GM23248 (cell line): ENCODE results near the gene DNAI2. TPM values are rescaled to one million over a fixed set of nuclear protein-coding genes. Genes with fewer than 3 reads are reported as not detected.

Experiments
- DNase-seq: peaks from one replicate; pipeline ENCODE4 v3.0.0-alpha.2; 2015
- H2AFZ ChIP-seq: fragments of 200-600 bp; sonication (generic); 2 replicates; pipeline ENCODE4 v1.6.1; 2016; ENCODE audit warnings: antibody characterized with exemption
- H3F3A ChIP-seq: fragments of 200-600 bp; sonication (generic); 2 replicates; pipeline ENCODE4 v1.6.1; 2016; ENCODE audit warnings: mild to moderate bottlenecking, antibody characterized with exemption, mixed run types; ENCODE audit not compliant: insufficient read depth
- H3K27ac ChIP-seq: fragments of 200-600 bp; sonication (generic); 2 replicates; pipeline ENCODE4 v1.5.1; 2016; ENCODE audit warnings: mild to moderate bottlenecking
- H3K27me3 ChIP-seq: fragments of 200-600 bp; sonication (generic); replicated peaks from 2 replicates; pipeline ENCODE4 v1.6.1; 2016; ENCODE audit warnings: mild to moderate bottlenecking; ENCODE audit not compliant: insufficient read depth
- H3K36me3 ChIP-seq: fragments of 200-600 bp; sonication (generic); 2 replicates; pipeline ENCODE4 v1.6.1; 2016; ENCODE audit warnings: low read depth, mild to moderate bottlenecking
- H3K4me1 ChIP-seq: fragments of 200-600 bp; sonication (generic); 2 replicates; pipeline ENCODE4 v1.6.1; 2016; ENCODE audit warnings: mild to moderate bottlenecking; ENCODE audit not compliant: insufficient read depth
- H3K4me2 ChIP-seq: fragments of 200-600 bp; sonication (generic); one replicate; pipeline ENCODE4 v1.6.1; 2016; ENCODE audit warnings: mild to moderate bottlenecking; ENCODE audit not compliant: unreplicated experiment
- H3K4me3 ChIP-seq: fragments of 200-600 bp; sonication (generic); 2 replicates; pipeline ENCODE4 v1.5.1; 2016; ENCODE audit warnings: mild to moderate bottlenecking
- H3K79me2 ChIP-seq: fragments of 200-600 bp; sonication (generic); 2 replicates; pipeline ENCODE4 v1.6.1; 2016; ENCODE audit warnings: mild to moderate bottlenecking; ENCODE audit not compliant: insufficient read depth
- H3K9ac ChIP-seq: fragments of 200-600 bp; sonication (generic); 2 replicates; pipeline ENCODE4 v1.6.1; 2016; ENCODE audit warnings: mild to moderate bottlenecking
- H3K9me2 ChIP-seq: fragments of 200-600 bp; sonication (generic); 2 replicates; pipeline ENCODE4 v1.6.1; 2016; ENCODE audit warnings: mixed run types, mild to moderate bottlenecking, moderate library complexity; ENCODE audit not compliant: insufficient read depth
- H3K9me3 ChIP-seq: fragments of 200-600 bp; sonication (generic); one replicate; pipeline ENCODE4 v1.6.1; 2017; ENCODE audit warnings: low read depth
- H4K20me1 ChIP-seq: fragments of 200-600 bp; sonication (generic); 2 replicates; pipeline ENCODE4 v1.6.0; 2016; ENCODE audit not compliant: insufficient read depth
- EZH2 ChIP-seq: fragments of 200-600 bp; sonication (generic); IDR thresholded peaks from 2 replicates; pipeline ENCODE4 v1.6.1; 2018; ENCODE audit warnings: antibody characterized with exemption, mild to moderate bottlenecking; ENCODE audit not compliant: insufficient read depth, poor library complexity, severe bottlenecking
- EZH2phosphoT487 ChIP-seq: fragments of 200-600 bp; sonication (generic); IDR thresholded peaks from 2 replicates; pipeline ENCODE4 v1.6.1; 2018; ENCODE audit warnings: antibody characterized with exemption, moderate library complexity, mild to moderate bottlenecking, low read depth; ENCODE audit not compliant: insufficient read depth
- WGBS, 2 experiments: methylation state at CpG; one replicate each; pipeline ENCODE4 v1.1.6; 2015 to 2017; ENCODE audit warnings: low lambda C conversion rate in 2 of 2, low coverage in 1 of 2; ENCODE audit errors: missing lambda C conversion rate in 2 of 2; 5-methylcytosine and 5-hydroxymethylcytosine counted together
- in situ Hi-C: fragments of 300-500 bp; cut with MboI; formaldehyde crosslinking; loops from 2 replicates; pipeline ENCODE4 v1.15.0; 2020
- polyA plus RNA-seq: library from polyadenylated mRNA; unstranded; fragments of >200 nt; fragmentation: Nextera tagmentation; extraction: Ambion mirVana; gene quantifications from 2 replicates; pipeline ENCODE4 v1.2.1, GENCODE V29; 2016
- total RNA-seq: library from RNA; depleted of rRNA; stranded (reverse); fragments of >200 nt; shearing (Covaris generic); gene quantifications from 2 replicates; pipeline ENCODE4 v1.2.3, GENCODE V29; 2014; rRNA removed

DNAI2 gene
- total and polyA plus RNA-seq, 2 experiments from 2014 or later, result not detected

- no peak overlapping the region for H3K9ac ChIP-seq
- in situ Hi-C loops, result no loop called here
- no peak overlapping the region for H2AFZ ChIP-seq
- TF ChIP-seq EZH2 (no peak), EZH2phosphoT487 (no peak)
- no peak for DNase-seq
- no peak overlapping the region for H3K4me3 ChIP-seq
- no peak overlapping the region for H3K27ac ChIP-seq
- H3K36me3 ChIP-seq, result no peaks in the 10 kb centered on the region
- H3K4me2 ChIP-seq, result no peak overlapping the region
- no peaks in the 10 kb centered on the region for H3K4me1 ChIP-seq
- H3K9me3 ChIP-seq, result no peaks in the 10 kb centered on the region
- no peaks in the 10 kb centered on the region for H3K9me2 ChIP-seq
- H3K79me2 ChIP-seq, result no peaks in the 10 kb centered on the region
- 10 to 16% methylated on average over 8 to 9 of the region's 9 CpGs for WGBS, 2 experiments
- H3F3A ChIP-seq, result no peaks in the 10 kb centered on the region
- H3K27me3 ChIP-seq, result peaks cover 32% of the 10 kb centered on the region
- H4K20me1 ChIP-seq, result no peaks in the 10 kb centered on the region
Measured at GRCh38 chr17:74362069-74362405, 88.0 kb downstream of the DNAI2 start.

- 34 to 40% methylated on average over 14 of the region's 14 CpGs for WGBS, 2 experiments
- H3K27me3 ChIP-seq, result peaks cover 27% of the 10 kb centered on the region
- TF ChIP-seq EZH2 (no peak), EZH2phosphoT487 (no peak)
Measured at GRCh38 chr17:74362810-74363498, 88.9 kb downstream of the DNAI2 start.

More at GRCh38 chr17:74362810-74363498, 88.9 kb downstream of the DNAI2 start:
- H3K36me3 ChIP-seq, result no peaks in the 10 kb centered on the region
- H3K27ac ChIP-seq, result no peak overlapping the region
- H3F3A ChIP-seq, result no peaks in the 10 kb centered on the region
- H2AFZ ChIP-seq, result no peak overlapping the region
- in situ Hi-C loops, result no loop called here
- H3K9me3 ChIP-seq, result no peaks in the 10 kb centered on the region
- H3K79me2 ChIP-seq, result no peaks in the 10 kb centered on the region
- no peaks in the 10 kb centered on the region for H4K20me1 ChIP-seq
- no peaks in the 10 kb centered on the region for H3K4me1 ChIP-seq
- no peak overlapping the region for H3K4me3 ChIP-seq
- no peak overlapping the region for H3K9ac ChIP-seq
- no peaks in the 10 kb centered on the region for H3K9me2 ChIP-seq
- no peak for DNase-seq
- H3K4me2 ChIP-seq, result no peak overlapping the region

Other genes starting within 250 kb of the DNAI2 start
- 87.6 and 176 TPM in 2 replicates for gene RPL38, start 70.6 kb upstream of the DNAI2 start, total RNA-seq
- 986 and 999 TPM in 2 replicates for gene RPL38, start 70.6 kb upstream of the DNAI2 start, polyA plus RNA-seq
- 2.4 TPM in 1 of 2 replicates, not detected in the other for gene TTYH2, start 60.7 kb upstream of the DNAI2 start, total RNA-seq
- gene TTYH2, start 60.7 kb upstream of the DNAI2 start, polyA plus RNA-seq, result 0.19 and 0.38 TPM in 2 replicates
- gene KIF19, start 52.0 kb downstream of the DNAI2 start, total RNA-seq, result not detected in 2 replicates
- gene KIF19, start 52.0 kb downstream of the DNAI2 start, polyA plus RNA-seq, result not detected in 2 replicates
- gene BTBD17, start 87.6 kb downstream of the DNAI2 start, total RNA-seq, result not detected in 2 replicates
- 0.10 TPM in 1 of 2 replicates, not detected in the other for gene BTBD17, start 87.6 kb downstream of the DNAI2 start, polyA plus RNA-seq
- gene GPR142, start 93.3 kb downstream of the DNAI2 start, total RNA-seq, result not detected in 2 replicates
- gene GPR142, start 93.3 kb downstream of the DNAI2 start, polyA plus RNA-seq, result not detected in 2 replicates
- 0.25 and 2.7 TPM in 2 replicates for gene GPRC5C, start 157.9 kb downstream of the DNAI2 start, total RNA-seq
- 0.95 and 1.6 TPM in 2 replicates for gene GPRC5C, start 157.9 kb downstream of the DNAI2 start, polyA plus RNA-seq
- gene CD300A, start 192.4 kb downstream of the DNAI2 start, total RNA-seq, result not detected in 2 replicates
- not detected in 2 replicates for gene CD300A, start 192.4 kb downstream of the DNAI2 start, polyA plus RNA-seq